ENCODE data around the gene MYH7B.

MYH7B gene

DNA sequence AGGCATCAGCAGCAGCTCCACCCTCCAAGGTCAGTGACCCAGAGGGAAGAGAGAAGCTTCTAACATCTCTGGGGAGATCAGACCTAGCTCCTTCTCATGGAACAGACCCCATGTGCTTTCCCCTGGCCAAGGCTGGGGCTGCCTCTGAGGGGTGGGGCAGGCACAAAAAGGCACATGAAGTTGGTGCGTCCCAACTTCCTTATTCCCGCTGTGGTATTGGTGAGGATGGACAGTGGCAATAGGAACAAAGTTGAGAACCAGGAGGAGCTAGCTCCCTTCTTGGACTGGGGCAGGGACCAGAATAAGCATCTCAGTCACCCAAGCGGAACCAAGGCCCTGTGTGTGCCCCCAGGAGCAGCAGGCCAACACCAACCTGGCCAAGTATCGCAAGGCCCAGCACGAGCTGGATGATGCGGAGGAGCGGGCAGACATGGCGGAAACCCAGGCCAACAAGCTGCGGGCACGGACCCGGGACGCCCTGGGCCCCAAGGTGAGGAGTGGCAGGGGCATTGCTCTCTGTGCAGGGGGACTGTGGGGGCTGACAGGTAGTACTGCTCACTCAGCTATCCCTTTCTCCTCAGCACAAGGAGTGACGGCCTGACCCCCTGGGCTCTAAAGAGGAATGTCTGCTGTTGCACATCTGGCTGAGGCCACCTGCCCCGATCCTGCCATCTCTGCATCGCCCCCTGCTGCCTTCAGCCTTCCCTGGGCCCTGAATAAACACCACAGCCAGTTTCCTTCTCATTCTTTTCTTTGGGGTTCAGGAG is 46.1 kb downstream of the MYH7B start:
- no peak overlapping the region for H3K27ac ChIP-seq
- H3K36me3 ChIP-seq: peaks cover 100% of the 10 kb centered on the region
- no peak overlapping the region for H3K4me3 ChIP-seq (ENCODE audit: low read depth in 1 of 2, low read length in 1 of 2)
- no peaks in the 10 kb centered on the region for H3K9me3 ChIP-seq
- H3K4me1 ChIP-seq (ENCODE audit: control insufficient read depth in 1 of 2, insufficient read depth in 1 of 2, low read depth in 1 of 2, low read length in 1 of 2): no peaks in the 10 kb centered on the region
- no peaks in the 10 kb centered on the region for H3K27me3 ChIP-seq
- TF ChIP-seq, protein P1, sequence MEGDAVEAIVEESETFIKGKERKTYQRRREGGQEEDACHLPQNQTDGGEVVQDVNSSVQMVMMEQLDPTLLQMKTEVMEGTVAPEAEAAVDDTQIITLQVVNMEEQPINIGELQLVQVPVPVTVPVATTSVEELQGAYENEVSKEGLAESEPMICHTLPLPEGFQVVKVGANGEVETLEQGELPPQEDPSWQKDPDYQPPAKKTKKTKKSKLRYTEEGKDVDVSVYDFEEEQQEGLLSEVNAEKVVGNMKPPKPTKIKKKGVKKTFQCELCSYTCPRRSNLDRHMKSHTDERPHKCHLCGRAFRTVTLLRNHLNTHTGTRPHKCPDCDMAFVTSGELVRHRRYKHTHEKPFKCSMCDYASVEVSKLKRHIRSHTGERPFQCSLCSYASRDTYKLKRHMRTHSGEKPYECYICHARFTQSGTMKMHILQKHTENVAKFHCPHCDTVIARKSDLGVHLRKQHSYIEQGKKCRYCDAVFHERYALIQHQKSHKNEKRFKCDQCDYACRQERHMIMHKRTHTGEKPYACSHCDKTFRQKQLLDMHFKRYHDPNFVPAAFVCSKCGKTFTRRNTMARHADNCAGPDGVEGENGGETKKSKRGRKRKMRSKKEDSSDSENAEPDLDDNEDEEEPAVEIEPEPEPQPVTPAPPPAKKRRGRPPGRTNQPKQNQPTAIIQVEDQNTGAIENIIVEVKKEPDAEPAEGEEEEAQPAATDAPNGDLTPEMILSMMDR (IDR thresholded peaks at IDR 0.05): no peak

DNA sequence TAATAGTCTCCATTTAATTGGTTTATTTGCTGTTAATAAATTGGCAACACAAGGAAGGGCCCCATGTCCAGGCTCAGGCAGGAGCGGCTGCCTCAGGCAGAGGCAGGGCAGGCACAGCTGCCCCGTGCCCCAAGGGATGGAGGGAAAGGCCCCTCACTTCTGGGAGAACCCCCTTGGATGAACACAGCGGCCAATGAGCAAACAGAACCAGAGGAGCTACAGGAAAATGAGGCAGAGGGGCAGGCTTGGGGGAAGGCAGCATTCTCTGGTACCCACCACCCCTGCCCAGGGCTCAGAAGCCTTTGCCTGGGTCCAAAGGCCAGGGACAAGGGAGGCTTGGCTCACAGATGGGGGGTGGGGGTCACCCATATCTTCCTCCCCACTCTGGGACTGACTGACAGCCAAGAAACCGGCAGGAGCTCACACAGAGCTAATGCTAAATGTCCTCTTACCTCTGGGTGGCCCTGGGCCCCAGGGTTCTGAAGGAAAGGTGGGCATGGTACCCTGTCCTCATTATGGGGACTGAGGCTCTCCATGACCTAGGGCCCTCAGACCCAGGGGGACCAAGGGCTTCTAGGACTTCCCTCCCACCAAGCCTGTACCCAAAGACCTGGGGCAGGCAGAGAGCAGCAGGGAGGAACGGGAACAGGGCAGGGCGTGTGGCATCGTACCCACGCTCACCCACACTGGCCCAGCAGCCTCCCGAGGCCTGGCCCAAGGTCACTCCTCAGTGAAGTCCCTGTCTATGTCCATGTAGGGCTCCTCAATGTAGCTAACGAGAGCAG is 47.0 kb downstream of the MYH7B start:
- TF ChIP-seq, protein P1 (IDR thresholded peaks at IDR 0.05): no peak
- Histone ChIP-seq H3K27me3 (no peaks in the 10 kb centered on the region), H3K36me3 (peaks cover 100% of the 10 kb centered on the region), H3K27ac (no peak overlapping the region), H3K4me3 (ENCODE audit: low read depth in 1 of 2, low read length in 1 of 2) (no peak overlapping the region), H3K4me1 (ENCODE audit: control insufficient read depth in 1 of 2, insufficient read depth in 1 of 2, low read depth in 1 of 2, low read length in 1 of 2) (no peaks in the 10 kb centered on the region), H3K9me3 (no peaks in the 10 kb centered on the region)

DNA sequence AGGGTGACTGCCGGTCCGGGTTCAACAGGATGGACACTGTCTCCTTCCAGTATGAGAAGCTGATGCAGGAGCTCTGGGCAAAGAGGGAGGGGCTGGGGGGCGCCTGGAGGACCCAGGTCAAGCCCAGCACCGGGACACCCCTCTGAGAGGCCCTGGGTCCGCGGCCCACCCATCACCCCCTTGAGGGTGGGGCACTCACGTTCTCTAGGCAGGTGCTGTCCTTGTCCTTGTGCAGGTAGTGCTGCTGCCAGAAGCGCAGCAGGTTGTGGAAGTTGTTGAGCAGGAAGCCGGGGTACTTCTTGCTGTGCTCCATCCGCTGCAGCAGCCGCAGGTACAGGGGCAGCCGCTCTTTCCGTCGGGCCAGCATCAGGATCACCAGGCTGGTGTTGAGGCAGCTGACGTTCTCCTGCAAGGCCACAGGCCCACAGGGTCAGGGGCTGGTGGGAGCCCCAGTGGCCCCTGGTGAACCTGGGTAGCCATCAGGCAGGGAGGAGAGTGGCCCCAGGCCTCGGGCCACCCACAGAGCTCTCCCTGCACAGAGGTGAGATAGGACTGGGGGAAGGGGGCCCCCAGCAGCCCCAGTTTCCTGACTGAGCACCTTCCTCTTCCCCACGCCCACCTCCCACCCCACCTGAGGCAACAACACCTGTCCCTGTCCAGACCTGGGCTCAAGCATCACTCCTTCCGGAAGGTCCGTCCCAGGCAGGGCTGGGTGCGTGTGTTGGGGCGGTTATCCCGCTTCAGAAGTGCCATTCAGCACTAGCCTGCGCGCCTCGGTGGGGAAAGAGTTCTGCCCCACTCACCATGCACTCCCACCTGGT is 47.8 kb downstream of the MYH7B start:
- no peaks in the 10 kb centered on the region for H3K27me3 ChIP-seq
- no peak overlapping the region for H3K4me3 ChIP-seq (ENCODE audit: low read depth in 1 of 2, low read length in 1 of 2)
- no peaks in the 10 kb centered on the region for H3K9me3 ChIP-seq
- TF ChIP-seq, protein P1 (IDR thresholded peaks at IDR 0.05): no peak
- H3K27ac ChIP-seq: no peak overlapping the region
- H3K4me1 ChIP-seq (ENCODE audit: control insufficient read depth in 1 of 2, insufficient read depth in 1 of 2, low read depth in 1 of 2, low read length in 1 of 2): no peaks in the 10 kb centered on the region
- H3K36me3 ChIP-seq: peaks cover 100% of the 10 kb centered on the region

DNA sequence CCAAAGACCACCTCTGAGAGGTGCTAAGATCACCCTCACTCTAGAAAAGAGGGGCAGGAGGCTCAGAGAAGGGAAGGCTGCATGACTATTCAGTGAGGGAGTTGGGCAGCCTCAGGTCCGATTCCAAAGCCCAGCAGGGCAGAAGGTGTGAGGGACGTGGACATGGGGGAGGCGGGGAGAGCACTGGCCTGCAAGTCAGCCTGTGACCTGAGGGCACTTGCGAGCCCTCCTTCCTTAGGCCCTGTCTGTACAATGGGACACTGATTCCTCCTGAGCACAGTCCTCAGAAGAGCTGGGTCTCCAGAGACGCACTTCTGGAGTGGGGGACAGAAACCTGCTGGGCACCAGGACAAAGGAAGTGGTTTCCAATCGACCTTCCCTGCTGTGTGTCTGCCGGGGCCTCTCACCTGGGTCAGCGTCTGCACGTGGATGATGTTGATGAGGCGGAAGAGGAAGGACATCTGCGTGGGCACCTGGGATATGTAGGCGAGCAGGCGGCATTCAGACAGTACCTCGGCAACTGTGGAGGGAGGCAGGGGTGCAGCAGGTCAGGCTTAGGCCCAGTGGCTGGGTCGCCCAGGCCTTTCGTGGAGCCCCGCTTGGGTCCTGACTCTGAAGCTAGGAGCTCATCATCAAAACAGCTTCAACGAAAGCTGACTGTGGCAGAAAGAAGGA is 48.5 kb downstream of the MYH7B start:
- TF ChIP-seq, protein P1 (IDR thresholded peaks at IDR 0.05): no peak
- Histone ChIP-seq H3K27me3 (no peaks in the 10 kb centered on the region), H3K4me1 (ENCODE audit: control insufficient read depth in 1 of 2, insufficient read depth in 1 of 2, low read depth in 1 of 2, low read length in 1 of 2) (no peaks in the 10 kb centered on the region), H3K9me3 (no peaks in the 10 kb centered on the region), H3K27ac (no peak overlapping the region), H3K36me3 (peaks cover 100% of the 10 kb centered on the region), H3K4me3 (ENCODE audit: low read depth in 1 of 2, low read length in 1 of 2) (no peak overlapping the region)

Data from neutrophil (primary cell).